HG02884 (cell line): Measurements from ENCODE around the gene ROBO1.

Source experiments
- ATAC-seq: cut with Tn5 transposase; IDR thresholded peaks from one replicate; pipeline ENCODE4 v1.9.1; 2021; ENCODE audit warnings: mild to moderate bottlenecking, moderate library complexity; ENCODE audit not compliant: unreplicated experiment

Gene ROBO1

DNA sequence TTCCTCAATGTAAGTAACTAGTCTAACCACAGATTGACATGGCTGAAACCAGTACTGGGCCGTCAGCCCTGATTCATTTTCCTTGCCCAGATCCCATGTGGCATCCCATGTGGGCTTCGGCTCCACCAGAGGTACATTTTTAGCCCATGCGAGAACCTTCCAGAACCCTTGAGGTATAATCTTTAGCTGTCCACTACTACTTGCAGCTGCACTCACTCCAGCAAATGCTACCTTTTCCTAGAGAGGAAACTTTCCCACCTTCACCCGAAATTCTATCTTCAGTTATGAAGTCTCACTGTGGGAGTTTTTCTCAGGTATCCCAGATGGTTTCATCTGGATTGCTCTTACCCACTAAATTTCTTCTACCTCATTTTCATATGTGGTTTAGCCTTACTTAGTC lies 907.2 kb downstream of the ROBO1 start:
- no peak for ATAC-seq

DNA sequence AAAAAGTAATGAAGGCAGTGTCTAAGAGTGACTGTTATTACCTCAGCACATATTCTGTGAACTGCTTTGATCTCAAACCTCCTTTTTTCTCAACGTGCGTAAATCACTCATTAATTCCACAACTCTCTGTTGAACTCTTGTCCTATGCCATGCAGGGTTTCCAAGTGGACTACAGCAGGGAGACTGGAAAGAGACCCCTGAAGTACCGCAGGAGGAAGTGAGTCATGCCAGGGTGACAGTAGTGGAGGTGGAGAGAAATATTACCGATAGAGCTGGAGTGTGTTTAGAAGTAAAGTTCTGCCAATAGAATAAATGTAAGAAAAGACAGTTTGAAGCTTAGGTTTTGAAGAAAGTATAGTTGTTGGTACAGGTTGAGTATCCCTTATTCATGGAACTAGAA lies 908.9 kb downstream of the ROBO1 start:
- no peak for ATAC-seq

DNA sequence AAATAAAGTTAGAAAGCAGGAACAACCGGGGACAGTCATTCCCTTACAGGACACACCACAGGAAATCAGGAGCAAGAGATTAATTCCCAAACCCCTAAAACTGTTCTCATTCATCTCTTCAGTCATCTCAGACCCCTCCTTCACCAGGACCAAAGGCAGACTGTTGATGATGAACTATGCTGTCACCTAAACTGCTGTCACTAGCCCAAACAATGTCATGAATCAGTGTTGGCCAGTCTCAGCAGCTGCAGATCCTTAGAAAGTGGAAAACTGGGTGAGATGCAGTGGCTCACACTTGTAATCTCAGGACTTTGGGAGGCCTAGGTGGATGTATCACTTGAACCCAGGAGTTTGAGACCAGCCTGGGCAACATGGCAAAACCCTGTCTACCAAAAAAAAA lies 909.6 kb downstream of the ROBO1 start:
- ATAC-seq, result no peak

DNA sequence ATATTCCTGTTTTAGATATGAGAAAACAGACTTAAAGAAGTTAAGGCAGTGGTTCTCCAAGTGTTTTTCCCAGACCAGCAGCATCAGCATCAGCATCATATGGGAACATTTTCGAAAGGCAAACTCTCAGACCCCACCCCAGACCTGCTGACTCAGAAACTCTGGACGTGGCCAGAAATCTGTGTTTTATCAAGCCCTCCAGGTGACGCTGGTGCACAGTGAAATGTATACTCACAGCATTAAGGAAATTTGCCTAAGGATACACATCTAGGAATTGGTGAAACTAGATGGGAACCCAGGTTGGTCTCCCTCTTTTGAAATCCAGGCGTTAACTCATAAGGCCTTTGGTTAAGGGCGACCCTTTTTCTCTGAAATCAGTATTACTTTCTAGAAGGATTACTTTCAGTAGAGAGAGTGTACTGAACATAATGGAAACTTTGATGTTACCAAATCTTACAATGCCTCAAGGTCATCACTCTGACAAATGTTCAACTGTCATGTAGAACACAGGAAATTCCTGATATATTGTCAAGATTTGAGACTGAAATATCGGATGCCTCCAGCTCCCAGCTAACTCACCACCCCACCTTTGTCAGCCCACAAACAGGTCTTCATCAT lies 910.2 kb downstream of the ROBO1 start:
- ATAC-seq, result no peak

DNA sequence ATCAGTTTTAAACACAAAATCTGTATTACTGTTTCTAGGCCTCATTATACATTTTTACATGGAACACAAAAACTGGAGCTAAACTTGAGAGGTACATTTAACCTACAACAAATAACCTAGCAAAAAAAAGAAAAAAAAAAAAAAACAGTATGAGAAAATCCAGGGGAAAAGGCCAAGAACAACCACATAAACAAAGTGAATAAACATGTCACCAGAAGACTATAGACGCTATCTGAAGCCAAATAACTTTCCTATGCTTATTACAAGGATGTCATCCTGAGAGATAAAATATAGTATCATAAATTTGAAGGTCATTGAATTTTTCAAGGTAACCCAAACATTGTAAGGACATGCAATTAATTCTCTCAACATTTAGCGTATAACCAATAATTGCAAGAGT lies 911.6 kb downstream of the ROBO1 start:
- ATAC-seq, result no peak

DNA sequence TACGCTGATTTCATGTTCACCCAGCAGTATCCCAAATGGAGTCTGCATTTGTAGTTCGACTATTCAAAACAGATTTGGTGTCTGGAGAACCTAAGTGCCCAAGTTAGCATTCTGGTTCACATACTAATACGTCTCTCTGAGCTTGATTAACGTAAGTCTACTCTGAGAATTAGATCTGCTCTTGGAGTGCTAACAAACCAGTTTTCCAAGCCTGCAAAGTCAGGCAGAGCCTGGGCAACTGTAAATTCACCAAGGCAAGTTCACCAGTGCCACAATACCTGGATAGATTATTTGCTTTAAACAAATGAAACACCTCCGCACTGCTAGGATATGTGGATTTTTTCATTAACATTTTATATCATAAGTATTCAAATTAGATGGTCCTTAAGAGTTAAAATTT lies 912.6 kb downstream of the ROBO1 start:
- no peak for ATAC-seq

DNA sequence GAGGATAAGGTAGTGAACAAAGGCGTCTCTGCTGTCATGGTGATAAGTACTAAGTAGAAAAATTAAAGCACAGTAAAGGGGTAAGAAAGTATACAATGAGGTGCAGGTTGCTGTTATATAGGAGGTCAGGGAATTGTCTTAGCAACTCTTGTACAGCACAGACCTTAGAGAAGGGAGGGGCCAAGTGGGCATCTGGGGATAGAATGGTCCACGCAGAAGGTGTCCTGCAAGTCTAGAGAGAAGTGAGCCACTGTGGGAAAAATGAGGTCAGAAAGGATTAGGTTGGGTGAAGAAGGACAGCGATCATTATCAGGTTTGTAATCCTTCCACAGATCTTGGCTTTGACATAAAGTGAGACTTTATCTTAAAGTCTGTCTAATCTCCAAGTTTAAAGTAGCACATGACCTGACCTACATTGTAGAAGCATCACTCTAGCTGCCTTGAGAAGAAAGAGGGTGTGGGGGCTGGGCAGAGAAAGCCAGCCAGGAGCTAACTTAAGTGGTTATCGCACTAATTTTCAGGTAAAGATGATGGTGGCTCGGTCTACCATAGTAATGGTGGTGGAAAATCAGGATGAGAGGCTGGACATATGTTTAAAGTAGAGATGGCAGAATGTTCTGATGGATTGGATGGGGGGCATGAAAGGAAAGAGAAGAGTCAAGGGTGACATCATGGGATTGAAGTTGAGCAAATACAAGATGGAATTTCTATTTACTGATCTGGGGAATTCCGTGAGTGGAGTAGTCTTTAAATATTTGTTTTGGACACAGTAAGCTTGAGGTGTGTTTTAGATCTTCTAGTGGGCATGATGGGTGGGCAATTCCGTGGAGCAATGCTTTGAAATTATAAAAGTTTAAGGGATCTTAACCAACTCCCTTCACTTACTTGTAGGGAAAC lies 919.2 kb downstream of the ROBO1 start:
- no peak for ATAC-seq

DNA sequence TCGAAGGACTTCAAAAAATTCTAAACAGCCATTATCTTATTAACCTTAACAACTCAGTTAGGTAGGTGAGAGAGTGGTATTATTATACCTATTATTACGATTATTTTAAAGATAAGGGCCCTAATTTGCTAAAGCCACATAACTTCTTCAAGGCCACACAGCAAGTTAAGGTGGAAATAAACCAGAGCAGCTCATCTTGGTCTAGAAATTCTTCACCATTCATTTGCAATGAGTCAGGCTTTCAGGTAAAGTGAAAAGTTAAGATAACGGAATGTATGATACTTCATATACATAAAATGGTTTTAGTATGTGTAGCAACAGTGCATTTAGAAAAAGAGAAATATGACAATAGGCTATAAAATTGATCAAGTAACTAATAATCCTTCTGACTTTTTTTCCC lies 920.2 kb downstream of the ROBO1 start:
- no peak for ATAC-seq

DNA sequence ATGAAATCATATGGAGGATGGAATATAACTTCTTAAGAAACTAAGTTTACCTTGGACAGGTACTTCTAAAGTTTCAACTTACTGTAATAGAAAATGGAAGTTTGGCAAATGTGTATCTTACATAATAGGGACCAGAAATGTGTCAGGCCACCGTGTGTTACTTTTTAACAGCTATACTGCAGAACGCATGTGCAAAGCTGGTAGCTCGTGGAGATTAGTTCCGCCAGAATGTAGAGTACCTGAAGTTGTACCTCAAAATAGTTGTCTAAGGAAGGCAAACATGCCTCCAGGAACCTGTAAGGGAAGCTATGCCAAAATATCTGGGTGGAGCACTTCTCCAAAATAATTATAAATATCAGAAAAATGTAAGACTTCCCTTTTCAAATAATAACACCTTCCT lies 920.6 kb downstream of the ROBO1 start:
- ATAC-seq, result no peak

DNA sequence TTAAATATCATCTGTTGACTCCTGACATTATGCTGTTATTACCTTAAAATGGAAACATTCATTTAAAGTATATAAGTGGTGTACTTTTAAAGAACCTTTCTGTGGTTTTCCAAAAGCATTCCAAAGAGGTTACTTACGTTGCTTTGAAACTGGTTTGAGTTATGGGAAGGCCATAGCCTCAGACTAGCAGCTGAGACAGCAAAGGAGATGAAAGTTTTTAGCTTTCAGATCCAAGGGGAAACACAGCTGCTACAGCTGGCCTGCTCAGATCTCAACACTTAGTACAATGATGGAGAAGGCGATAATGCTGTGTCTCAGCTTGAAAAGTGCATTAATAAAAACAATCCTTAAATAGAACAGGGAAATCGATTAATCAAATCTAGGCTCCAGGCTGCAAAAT lies 921.1 kb downstream of the ROBO1 start:
- no peak for ATAC-seq

DNA sequence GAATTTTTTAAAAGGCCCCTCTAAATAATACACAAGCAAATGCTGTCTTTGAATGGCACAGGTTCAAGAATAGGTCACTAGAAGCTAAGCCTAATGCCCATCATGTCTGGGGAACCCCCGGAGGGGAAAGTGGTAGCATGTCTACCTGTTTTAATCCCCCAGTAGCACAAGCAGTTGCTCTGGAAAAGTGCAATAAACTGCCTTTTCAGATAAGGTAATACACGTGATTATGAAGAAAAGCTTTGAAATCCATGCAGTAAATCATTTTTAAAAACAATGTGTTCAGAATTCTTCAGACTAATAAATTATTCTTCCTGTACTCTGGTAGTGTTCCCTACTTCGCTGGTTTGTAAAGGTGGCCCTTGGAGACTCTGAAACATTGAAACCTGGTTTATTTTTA lies 922.2 kb downstream of the ROBO1 start:
- ATAC-seq, result no peak

DNA sequence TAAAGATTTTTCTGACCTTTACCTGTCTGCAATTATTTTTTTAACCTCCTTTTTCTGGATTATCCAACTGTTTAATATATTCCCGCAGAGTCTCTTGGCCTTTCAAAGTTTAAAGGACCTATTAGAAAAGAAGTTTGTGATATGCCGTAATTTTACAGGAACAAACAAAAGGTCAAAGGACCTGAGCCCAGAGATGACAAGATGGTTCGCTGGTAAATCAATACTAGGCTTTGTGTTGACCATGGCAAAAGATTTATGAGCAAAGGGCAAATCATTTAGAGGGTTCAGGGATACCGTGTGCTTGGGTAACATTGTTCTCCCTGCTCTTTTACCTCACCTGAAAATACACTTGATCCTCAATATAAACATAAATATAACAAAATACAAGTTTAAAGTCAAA lies 923.5 kb downstream of the ROBO1 start:
- ATAC-seq, result no peak

DNA sequence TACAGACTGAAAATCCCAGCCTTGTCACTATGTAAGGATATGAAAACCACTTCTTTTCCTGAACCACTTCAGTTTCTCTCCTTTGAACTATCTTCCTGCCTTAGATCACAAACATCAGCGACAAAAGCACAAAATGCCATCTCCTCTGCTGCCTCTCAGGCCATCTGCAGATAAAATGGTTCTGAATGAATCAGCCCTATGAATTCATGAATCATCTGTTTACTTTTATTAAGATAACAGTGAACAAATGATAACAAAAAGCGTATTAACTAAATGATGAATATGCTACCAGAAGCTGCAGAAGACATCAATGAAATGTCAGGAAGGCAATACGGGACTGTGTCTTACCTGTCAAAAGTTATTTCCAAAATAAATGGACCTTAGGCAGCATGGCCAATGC lies 928.1 kb downstream of the ROBO1 start:
- no peak for ATAC-seq

DNA sequence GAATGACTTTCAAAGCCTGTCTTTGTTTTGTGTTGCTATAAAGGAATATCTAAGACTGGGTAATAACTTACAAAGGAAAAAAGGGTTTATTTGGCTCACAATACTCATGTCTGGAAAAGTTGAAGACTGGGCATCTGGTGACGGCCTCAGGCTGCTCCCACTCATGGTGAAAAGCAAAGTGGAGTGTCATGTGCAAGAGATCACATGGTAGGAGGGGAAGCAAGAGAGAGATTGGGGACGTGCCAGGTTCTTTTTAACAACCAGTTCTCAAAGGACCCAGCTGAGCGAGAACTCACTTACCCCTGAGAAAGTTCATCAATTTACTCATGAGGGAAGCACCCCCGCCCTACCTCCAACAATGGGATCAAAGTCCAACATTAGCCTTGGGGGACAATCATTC lies 929.4 kb downstream of the ROBO1 start:
- no peak for ATAC-seq

DNA sequence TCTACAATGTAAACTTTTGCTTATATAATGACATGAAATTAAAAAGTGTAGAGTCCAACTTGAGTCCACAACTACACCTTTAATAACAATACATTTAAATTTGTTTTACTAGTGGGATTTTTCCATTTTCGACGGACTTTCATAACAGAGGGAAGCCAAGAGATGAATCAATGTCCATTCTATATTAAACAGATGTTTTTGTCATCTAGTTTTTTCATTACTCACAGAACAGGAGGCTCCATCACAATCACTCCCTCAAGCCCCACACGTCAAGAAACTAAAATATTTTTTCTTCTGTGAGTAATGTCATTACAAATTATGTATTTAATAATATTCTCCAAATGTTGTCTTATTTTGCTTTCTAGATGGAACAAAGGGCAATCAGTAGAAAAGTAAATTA lies 932.9 kb downstream of the ROBO1 start:
- no peak for ATAC-seq

DNA sequence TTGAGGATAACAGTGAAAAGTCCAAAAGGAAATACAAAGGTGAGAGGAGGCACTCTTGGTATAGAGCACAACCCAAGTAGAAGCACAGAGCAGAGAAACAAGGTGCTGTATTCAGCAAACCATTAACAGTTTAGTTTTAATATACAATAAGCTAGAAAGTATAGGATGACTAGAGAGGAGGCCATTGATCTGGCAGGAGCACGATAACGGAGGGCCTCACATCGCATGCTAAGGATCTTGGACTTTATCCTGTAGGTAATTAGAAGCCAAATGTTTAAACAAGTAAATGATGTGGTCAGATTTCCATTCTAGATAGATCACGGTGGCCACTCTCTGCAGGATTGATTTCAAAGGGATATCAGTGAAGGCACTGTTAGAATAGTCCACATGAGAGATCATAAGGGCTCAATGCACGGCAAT lies 935.0 kb downstream of the ROBO1 start:
- ATAC-seq, result no peak

DNA sequence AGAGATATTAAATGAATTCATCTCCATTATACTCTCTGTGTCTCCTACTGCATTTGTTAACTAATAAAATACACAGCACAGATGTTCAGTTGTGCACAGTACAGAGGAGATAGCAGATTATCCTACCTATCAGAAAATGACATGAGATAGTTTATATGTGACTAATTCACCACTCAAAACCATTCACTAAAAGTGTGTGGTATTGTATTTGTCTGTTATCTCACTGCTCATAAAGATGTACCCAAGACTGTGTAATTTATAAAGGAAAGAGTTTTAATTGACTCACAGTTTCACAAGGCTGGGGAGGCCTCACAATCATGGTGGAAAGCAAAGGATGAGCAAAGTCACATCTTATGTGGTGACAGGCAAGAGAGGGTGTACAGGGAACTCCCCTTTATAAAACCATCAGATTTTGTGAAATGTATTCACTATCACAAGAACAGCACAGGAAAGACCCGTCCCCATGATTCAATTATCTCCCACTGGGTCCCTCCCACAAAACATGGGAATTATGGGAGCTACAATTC lies 936.3 kb downstream of the ROBO1 start:
- no peak for ATAC-seq

DNA sequence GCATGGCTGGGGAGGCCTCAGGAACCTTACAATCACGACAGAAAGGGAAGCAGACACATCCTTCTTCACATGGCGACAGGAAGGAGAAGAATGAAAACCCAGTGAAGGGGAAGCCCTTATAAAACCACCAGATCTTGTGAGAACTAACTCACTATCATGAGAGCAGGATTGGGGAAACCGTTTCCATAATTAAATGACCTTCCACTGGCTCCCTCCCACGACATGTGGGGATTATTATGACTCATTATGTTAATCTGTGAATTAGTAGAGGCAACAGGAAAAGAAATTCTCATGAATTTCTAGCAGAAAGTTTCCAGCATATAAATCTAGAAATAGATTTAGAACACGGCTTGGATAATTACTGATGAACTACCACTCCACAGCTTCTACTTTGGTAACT lies 937.3 kb downstream of the ROBO1 start:
- ATAC-seq, result no peak

DNA sequence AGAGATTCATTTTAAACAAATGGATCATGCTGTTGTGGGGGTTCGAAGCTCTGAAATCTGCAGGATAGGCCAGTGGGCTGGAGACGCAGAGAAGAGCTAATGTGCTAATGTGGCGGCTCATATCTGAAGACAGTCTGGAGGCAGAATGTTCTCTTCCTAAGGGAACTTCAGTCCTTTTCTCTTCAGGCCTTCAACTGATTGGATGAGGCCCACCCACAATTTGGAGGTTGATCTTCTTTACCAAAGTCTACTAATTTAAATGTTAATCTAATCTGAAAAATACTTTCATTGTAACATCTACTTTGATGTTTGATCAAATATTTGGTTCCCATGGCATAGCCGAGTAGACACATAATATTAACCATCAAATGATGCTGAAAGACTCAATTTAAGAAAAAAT lies 940.2 kb downstream of the ROBO1 start:
- no peak for ATAC-seq

DNA sequence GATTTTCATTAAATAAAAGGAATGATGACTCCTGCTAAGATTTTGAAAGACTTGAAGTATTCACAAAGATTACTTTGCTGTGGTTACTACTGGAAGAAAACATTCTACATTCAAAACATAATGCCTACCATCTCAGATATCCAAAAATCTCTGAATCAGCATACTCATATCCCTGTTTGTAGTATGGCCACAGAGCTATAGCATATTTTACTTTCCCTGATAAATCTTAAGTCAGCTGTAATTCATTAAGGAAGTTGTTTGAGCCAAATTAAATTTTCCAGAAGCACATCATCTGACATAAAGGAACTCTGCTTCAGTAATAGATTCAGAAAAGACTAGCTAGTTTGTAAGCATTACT lies 942.0 kb downstream of the ROBO1 start:
- no peak for ATAC-seq

DNA sequence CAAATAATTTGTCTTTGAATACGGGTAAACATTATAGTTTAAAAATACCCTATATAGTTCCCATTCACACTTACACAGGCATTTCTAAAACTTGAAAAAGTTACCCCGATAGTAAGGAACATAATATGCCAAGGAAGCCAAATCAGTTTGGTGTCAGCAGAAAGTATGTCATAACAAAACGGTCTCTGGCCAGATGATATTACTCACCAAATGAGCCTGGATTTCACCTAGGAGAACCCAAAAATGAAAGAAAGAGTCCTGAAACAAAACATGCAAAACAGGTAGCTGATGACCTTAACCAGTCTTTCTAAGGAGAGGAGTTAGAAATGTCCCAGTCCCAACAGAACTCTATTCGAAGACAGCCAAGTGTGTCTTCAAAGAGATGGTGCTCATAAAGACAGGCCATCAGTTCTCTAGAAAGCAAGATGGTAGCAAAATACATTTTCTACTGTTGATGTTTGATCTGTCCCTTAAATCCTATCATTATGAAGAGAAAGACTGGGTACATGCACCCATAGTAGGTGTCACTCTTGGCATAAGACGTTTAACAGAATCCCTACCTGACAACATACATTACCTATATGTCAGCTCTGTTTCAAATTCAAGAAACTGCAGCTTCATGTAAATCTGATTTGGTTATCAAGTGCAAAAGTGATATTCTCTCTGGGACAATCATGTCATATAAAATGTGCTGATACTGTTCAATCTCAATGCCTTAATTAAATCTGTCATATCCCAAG lies 942.5 kb downstream of the ROBO1 start:
- ATAC-seq, result no peak

DNA sequence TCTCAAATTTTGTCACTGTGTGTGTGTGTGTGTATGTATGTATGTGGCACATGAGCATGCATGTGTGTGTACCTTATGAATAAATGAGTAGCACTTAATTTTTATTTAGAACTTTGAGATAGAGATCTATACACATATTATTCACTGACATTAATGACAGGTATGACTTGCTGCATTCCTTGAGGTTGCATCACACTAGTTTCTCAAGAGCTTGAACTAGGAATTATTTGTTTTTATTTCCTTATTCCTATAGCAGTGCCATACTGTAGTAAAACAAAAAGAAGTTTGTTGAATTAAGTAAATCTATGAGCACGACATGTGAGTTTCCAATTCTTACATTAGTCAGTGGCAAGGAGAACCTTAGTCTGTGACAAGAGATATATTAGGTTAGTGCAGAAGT lies 943.9 kb downstream of the ROBO1 start:
- ATAC-seq, result no peak
